NCI-H2081 (cell line): Measurements from ENCODE around the gene ZNRF2.
A peak's percentile ranks its signal among the peaks of the same experiment; 100 is the strongest.

Source experiments
- DNase-seq, 2 experiments: peaks; one replicate each; lab custom pipeline; 2025; lab: John Stamatoyannopoulos, UW

The ZNRF2 gene

DNA sequence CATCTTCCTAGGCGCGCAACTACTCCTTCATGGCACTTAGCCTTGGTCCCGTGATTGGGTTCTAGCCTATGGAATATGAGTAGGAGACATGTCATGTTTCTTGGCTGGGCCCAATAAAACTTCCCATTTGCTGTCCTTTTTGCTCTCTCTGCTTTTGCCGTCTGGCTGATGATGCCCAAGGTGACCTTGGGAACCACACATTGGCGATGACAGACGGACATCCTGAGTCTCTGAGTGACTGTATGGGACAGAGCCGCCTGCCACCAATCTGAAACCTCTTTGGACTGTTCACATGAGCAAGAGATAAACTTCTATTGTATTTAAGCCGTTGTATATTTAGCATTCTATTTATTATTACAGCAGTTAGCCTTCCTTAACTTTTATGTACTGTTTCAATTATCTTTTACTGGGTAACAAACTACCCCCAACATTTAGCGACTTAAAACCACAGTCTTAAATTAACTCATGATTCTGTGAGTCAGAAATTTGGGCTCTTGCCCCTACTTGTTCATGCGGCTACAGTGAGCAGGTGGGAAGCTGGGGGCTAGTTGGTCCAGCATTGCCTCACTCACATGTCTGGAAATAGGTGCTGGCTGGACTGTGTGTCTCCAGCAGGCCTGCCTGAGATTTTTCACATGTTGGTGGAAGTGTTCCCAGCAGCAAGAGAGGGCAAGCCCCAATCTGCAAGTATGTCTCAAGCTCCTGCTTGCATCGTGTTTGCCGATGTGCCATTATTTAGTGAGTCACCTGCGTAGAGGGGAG, 122.4 kb downstream of the ZNRF2 start:
- DNase-seq = no peak

DNA sequence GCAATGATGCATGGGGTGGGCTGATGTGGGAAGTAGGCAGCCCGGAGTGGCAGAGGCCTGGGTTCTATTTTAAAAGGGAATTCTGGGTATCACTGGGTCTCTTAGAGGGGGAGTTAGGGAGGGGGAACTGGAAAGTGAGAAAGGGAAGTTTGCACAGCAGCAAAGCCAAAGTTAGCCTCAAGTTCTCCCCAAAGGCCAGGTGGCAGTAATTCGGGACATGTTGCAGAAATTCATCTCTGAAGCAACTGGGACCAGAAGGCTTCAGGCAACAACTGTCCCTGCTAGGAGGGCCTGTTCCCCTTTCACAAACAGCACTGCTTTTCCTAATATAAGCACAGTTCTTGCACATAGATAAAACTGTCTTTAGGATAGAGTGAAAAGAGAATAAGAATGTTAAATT, 126.8 kb downstream of the ZNRF2 start:
- DNase-seq = no peak

DNA sequence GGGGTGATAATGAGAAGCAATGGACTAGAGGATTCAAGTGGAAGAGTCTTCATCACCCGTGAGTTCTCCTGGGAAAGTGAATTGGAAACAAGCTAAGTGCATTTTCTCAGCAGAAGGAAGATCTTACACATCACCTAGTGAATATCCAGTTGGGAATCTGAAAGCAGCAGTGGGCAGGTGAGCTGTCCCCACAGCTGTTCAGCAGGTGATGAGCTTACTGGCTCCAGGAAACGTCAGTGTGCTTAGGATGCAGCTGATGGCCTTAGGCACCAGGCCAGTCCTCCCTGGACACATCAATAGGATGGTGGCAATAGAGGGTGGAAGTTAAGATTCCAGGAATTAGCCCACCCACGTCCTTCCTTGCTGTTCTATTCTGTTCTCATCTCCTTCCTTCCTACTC, 127.5 kb downstream of the ZNRF2 start:
- no peak for DNase-seq

DNA sequence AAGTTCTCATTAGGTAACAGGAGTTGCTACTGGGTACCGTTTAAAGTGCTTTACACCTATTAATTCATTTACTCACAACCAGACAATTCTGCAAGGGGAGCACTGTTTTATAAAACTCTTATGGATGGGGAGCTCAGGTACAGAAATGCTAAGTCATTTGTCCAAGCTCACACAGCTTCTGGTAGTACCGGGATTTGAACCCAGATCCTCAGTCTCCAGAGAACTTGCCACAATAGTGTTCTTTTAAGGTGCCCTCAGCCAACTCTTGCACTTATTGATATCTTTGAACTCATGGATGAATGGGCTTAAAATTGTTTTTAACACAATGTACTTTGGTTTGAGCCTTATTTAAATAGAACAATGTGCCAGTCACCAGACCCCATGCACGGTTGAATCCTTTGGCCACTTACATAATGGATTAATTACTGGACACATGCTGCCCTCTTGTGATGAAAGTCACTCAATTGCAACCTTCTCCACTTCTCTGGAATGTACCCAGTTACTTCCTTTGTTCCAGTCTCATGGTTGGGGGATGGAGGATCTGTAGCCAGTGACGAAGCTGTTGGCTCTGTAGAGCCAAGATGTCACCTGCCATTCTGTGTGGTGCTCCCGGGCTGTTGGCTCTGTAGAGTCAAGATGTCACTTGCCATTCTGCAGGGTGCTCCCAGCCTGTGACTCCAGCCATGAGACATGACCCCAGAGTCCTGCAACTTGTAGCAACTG, 128.5 kb downstream of the ZNRF2 start:
- DNase-seq = peak in 1 of 2 experiments; percentile 46

DNA sequence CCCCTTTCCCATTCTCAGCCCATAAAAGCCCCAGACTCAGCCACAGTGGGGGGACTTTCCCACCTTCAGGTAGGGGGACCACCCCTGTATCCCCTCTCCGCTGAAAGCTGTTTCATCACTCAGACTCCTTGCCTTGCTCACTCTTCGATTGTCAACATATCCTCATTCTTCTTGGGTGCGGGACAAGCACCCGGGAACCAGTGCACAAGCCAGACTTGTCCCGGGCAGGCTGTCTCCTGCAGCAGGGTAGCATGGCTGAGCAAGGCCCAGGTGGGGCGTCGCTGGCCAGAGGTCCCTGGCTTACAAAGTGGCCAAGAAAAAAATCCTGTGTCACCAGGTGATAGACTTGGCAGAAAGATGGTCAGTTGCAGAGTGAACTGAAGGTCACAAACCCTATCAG, 129.5 kb downstream of the ZNRF2 start:
- no peak for DNase-seq
